ENCODE data around the gene CHD5.

The CHD5 gene

DNA sequence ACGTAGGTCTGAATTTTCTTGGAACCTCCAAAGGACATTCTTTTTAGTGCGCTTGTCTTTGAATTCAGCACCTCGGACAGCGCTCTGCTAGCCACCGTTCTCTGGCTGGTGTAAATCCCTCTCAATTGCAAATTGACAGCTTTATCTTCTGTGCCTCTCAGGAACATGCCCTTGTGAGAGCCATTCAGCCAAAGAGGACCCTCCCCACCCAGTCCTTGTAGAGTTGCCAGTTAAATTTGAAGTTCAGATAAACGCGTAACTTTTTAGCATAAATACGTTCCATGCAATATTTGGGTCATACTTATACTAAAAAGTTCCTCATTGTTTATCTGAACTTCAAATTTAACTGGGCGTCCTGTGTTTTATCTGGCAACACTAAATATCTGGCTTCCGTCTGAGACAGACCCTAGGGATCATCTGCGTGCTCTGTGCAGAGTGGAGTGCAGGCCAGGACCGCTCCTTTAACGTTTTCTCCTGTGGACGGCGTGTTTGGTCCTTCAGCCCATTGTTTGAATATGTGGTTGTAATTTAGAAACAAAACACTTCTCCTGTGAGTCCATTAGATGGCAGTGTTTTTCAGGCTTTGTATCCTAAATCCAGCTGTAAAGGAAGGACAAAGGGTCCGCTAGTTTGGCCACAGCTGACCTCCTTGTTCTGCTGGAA is 127.4 kb downstream of the CHD5 start:
- DNase-seq, result peak; percentile 86

Data from NCI-H1092 (cell line).